Eye (tissue), 1 donor: ENCODE measurements around the gene NHS.
"Not testable (repeated sequence)": the region's sequence is repeated elsewhere in the genome, so short reads cannot be mapped to it uniquely, and the experiment has no call there.

Experiments
- DNase-seq: peaks from one replicate; pipeline ENCODE4 v3.0.0-alpha.2; 2015

NHS gene

GRCh38 chrX:17409566-17410290 lies 34.7 kb downstream of the NHS start:
- DNase-seq, result no peak

GRCh38 chrX:17410651-17411050 lies 35.7 kb downstream of the NHS start:
- no peak for DNase-seq

GRCh38 chrX:17411205-17411604 lies 36.2 kb downstream of the NHS start:
- DNase-seq, result peak; percentile 41

- no peak for DNase-seq
These were observed 37.7 kb downstream of the NHS start for GRCh38 chrX:17412692-17413091.

GRCh38 chrX:17413228-17413627 lies 38.2 kb downstream of the NHS start:
- no peak for DNase-seq

GRCh38 chrX:17414027-17414658 lies 39.1 kb downstream of the NHS start:
- no peak for DNase-seq

GRCh38 chrX:17414839-17415238 lies 39.8 kb downstream of the NHS start:
- DNase-seq, result peak; percentile 52

- peak; percentile 19 for DNase-seq
These were observed 40.3 kb downstream of the NHS start for GRCh38 chrX:17415242-17415810.

GRCh38 chrX:17417372-17417771 lies 42.4 kb downstream of the NHS start:
- no peak for DNase-seq

- DNase-seq, result no peak
These were observed 50.1 kb downstream of the NHS start for GRCh38 chrX:17425136-17425535.

GRCh38 chrX:17425551-17425950 lies 50.6 kb downstream of the NHS start:
- DNase-seq, result no peak

- DNase-seq, result no peak
These were observed 56.2 kb downstream of the NHS start for GRCh38 chrX:17431171-17431570.

GRCh38 chrX:17432158-17432557 lies 57.2 kb downstream of the NHS start:
- no peak for DNase-seq

GRCh38 chrX:17433965-17434364 lies 59.0 kb downstream of the NHS start:
- DNase-seq, result no peak

GRCh38 chrX:17435476-17435875 lies 60.5 kb downstream of the NHS start:
- no peak for DNase-seq

- DNase-seq, result no peak
These were observed 63.2 kb downstream of the NHS start for GRCh38 chrX:17438221-17438620.

GRCh38 chrX:17440258-17440657 lies 65.3 kb downstream of the NHS start:
- DNase-seq, result no peak

GRCh38 chrX:17440836-17441235 lies 65.8 kb downstream of the NHS start:
- no peak for DNase-seq

GRCh38 chrX:17441965-17442364 lies 67.0 kb downstream of the NHS start:
- DNase-seq, result no peak

GRCh38 chrX:17442898-17443297 lies 67.9 kb downstream of the NHS start:
- no peak for DNase-seq

GRCh38 chrX:17443556-17443955 lies 68.6 kb downstream of the NHS start:
- DNase-seq, result no peak

- not testable (repeated sequence) for DNase-seq
These were observed 71.3 kb downstream of the NHS start for GRCh38 chrX:17446269-17446668.

GRCh38 chrX:17448188-17448587 lies 73.2 kb downstream of the NHS start:
- no peak for DNase-seq

- DNase-seq, result no peak
These were observed 74.9 kb downstream of the NHS start for GRCh38 chrX:17449866-17450265.
